NT2/D1 (cell line): ENCODE results near the gene GTF3C5.
"Not testable (repeated sequence)": the region's sequence is repeated elsewhere in the genome, so short reads cannot be mapped to it uniquely, and the experiment has no call there.

ENCODE experiments used
- DNase-seq: peaks from one replicate; pipeline ENCODE4 v3.0.0-alpha.2; 2011; ENCODE audit warnings: low read depth, low spot score
- H3K27me3 ChIP-seq: 2 replicates; pipeline ENCODE4 v1.6.0; 2011; ENCODE audit warnings: mild to moderate bottlenecking; ENCODE audit not compliant: insufficient read length, insufficient read depth
- H3K36me3 ChIP-seq: 2 replicates; pipeline ENCODE4 v1.6.1; 2011; ENCODE audit warnings: mild to moderate bottlenecking, low read length, mixed read lengths; ENCODE audit not compliant: insufficient read depth, insufficient read length
- H3K4me1 ChIP-seq: 2 replicates; pipeline ENCODE4 v1.5.1; 2011; ENCODE audit not compliant: insufficient read depth, insufficient read length
- H3K4me3 ChIP-seq: 2 replicates; pipeline ENCODE4 v1.5.1; 2011; ENCODE audit warnings: low read depth; ENCODE audit not compliant: insufficient read length
- H3K9ac ChIP-seq: 2 replicates; pipeline ENCODE4 v1.6.0; 2011; ENCODE audit warnings: low read depth; ENCODE audit not compliant: insufficient read length
- H3K9me3 ChIP-seq: 2 replicates; pipeline ENCODE4 v1.5.1; 2011; ENCODE audit warnings: mild to moderate bottlenecking, low read length; ENCODE audit not compliant: insufficient read depth
- SUZ12 ChIP-seq: IDR thresholded peaks from 2 replicates; pipeline ENCODE4 v1.6.1; 2011; ENCODE audit not compliant: insufficient read length, insufficient read depth; ENCODE audit errors: extremely low read depth
- YY1 ChIP-seq: IDR thresholded peaks from 2 replicates; pipeline ENCODE4 v1.6.1; 2011; ENCODE audit not compliant: insufficient read length, insufficient read depth
- ZNF274 ChIP-seq: IDR thresholded peaks from 2 replicates; pipeline ENCODE4 v1.6.1; 2011; ENCODE audit warnings: mild to moderate bottlenecking, low read depth, low read length

The GTF3C5 gene

GRCh38 chr9:133070985-133071384, 40.2 kb downstream of the GTF3C5 start:
- not testable (repeated sequence) for H3K27me3 ChIP-seq, DNase-seq, H3K9ac ChIP-seq, H3K9me3 ChIP-seq, H3K4me3 ChIP-seq, H3K4me1 ChIP-seq
- peaks cover 23% of the 10 kb centered on the region for H3K36me3 ChIP-seq

- H3K9ac ChIP-seq, result no peak overlapping the region
- H3K36me3 ChIP-seq, result peaks cover 20% of the 10 kb centered on the region
- DNase-seq, result no peak
- H3K27me3 ChIP-seq, result no peaks in the 10 kb centered on the region
- no peaks in the 10 kb centered on the region for H3K9me3 ChIP-seq
- H3K4me3 ChIP-seq, result no peak overlapping the region
- H3K4me1 ChIP-seq, result peaks cover 3% of the 10 kb centered on the region
- no peak for TF ChIP-seq YY1
- no peak for TF ChIP-seq ZNF274
- TF ChIP-seq SUZ12, result no peak
Measured at GRCh38 chr9:133071484-133072150, 40.8 kb downstream of the GTF3C5 start.

- not testable (repeated sequence) for H3K4me1 ChIP-seq, H3K9ac ChIP-seq, H3K27me3 ChIP-seq, DNase-seq, H3K9me3 ChIP-seq, H3K4me3 ChIP-seq
- peaks cover 16% of the 10 kb centered on the region for H3K36me3 ChIP-seq
Measured at GRCh38 chr9:133072210-133072609, 41.4 kb downstream of the GTF3C5 start.

GRCh38 chr9:133073086-133074014, 42.6 kb downstream of the GTF3C5 start:
- peaks cover 10% of the 10 kb centered on the region for H3K36me3 ChIP-seq
- H3K4me1 ChIP-seq, result no peaks in the 10 kb centered on the region
- DNase-seq, result no peak
- TF ChIP-seq YY1 (no peak), SUZ12 (no peak), ZNF274 (no peak)
- H3K9me3 ChIP-seq, result no peaks in the 10 kb centered on the region
- H3K4me3 ChIP-seq, result no peak overlapping the region
- no peak overlapping the region for H3K9ac ChIP-seq
- H3K27me3 ChIP-seq, result no peaks in the 10 kb centered on the region

- TF ChIP-seq YY1 (no peak), ZNF274 (no peak), SUZ12 (no peak)
- Histone ChIP-seq H3K36me3 (peaks cover 10% of the 10 kb centered on the region), H3K27me3 (no peaks in the 10 kb centered on the region), H3K9me3 (no peaks in the 10 kb centered on the region), H3K4me3 (no peak overlapping the region), H3K9ac (no peak overlapping the region), H3K4me1 (no peaks in the 10 kb centered on the region)
- DNase-seq, result no peak
Measured at GRCh38 chr9:133074111-133074651, 43.4 kb downstream of the GTF3C5 start.

GRCh38 chr9:133075925-133076630, 45.3 kb downstream of the GTF3C5 start:
- Histone ChIP-seq H3K9me3 (no peaks in the 10 kb centered on the region), H3K4me1 (peaks cover 5% of the 10 kb centered on the region), H3K27me3 (no peaks in the 10 kb centered on the region), H3K9ac (no peak overlapping the region), H3K4me3 (no peak overlapping the region), H3K36me3 (peaks cover 5% of the 10 kb centered on the region)
- no peak for DNase-seq
- TF ChIP-seq ZNF274 (no peak), SUZ12 (no peak), YY1 (no peak)

- Histone ChIP-seq H3K4me1 (peaks cover 7% of the 10 kb centered on the region), H3K36me3 (peaks cover 3% of the 10 kb centered on the region), H3K9ac (no peak overlapping the region), H3K27me3 (no peaks in the 10 kb centered on the region), H3K4me3 (no peak overlapping the region), H3K9me3 (no peaks in the 10 kb centered on the region)
- TF ChIP-seq YY1 (no peak), SUZ12 (no peak), ZNF274 (no peak)
- DNase-seq, result no peak
Measured at GRCh38 chr9:133076691-133077090, 45.9 kb downstream of the GTF3C5 start.
